ENCODE measurements around the gene NDUFA8.

The NDUFA8 gene

DNA sequence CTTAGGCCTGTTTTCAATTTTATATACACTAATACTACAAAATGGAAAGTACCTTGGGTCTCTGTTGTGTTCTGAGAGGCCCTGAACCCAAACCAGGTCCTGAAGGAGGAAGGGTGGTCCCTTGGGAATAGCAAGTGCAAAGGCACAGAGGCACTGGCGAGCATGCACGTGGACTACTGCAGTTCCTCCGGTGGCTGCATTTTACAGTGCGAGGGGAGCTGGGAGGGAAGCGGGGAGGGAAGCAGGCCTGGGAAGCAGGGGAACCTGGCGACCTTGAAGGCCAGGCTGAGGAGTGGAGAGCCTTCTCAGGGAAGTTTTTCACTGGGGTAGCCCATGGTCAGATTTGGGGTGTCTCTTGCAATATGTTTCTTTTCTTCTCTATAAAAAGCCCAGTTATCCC is 34.1 kb upstream of the NDUFA8 start:
- no peak for DNase-seq (ENCODE audit: low spot score)
- in situ Hi-C loops (cut with MboI; ENCODE audit: low pct_unique_long_range_greater_than_20kb, low sequenced_read_pairs, unreplicated experiment): no loop called here
- TF ChIP-seq, protein P1, sequence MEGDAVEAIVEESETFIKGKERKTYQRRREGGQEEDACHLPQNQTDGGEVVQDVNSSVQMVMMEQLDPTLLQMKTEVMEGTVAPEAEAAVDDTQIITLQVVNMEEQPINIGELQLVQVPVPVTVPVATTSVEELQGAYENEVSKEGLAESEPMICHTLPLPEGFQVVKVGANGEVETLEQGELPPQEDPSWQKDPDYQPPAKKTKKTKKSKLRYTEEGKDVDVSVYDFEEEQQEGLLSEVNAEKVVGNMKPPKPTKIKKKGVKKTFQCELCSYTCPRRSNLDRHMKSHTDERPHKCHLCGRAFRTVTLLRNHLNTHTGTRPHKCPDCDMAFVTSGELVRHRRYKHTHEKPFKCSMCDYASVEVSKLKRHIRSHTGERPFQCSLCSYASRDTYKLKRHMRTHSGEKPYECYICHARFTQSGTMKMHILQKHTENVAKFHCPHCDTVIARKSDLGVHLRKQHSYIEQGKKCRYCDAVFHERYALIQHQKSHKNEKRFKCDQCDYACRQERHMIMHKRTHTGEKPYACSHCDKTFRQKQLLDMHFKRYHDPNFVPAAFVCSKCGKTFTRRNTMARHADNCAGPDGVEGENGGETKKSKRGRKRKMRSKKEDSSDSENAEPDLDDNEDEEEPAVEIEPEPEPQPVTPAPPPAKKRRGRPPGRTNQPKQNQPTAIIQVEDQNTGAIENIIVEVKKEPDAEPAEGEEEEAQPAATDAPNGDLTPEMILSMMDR (IDR thresholded peaks at IDR 0.05; ENCODE audit: extremely low read depth, insufficient read depth, missing control alignments): no peak

GRCh38 chr9:122192914-122193525 is 33.4 kb upstream of the NDUFA8 start:
- TF ChIP-seq, protein P1 (IDR thresholded peaks at IDR 0.05; ENCODE audit: extremely low read depth, insufficient read depth, missing control alignments): no peak
- in situ Hi-C loops (cut with MboI; ENCODE audit: low pct_unique_long_range_greater_than_20kb, low sequenced_read_pairs, unreplicated experiment): no loop called here
- DNase-seq (ENCODE audit: low spot score): no peak

DNA sequence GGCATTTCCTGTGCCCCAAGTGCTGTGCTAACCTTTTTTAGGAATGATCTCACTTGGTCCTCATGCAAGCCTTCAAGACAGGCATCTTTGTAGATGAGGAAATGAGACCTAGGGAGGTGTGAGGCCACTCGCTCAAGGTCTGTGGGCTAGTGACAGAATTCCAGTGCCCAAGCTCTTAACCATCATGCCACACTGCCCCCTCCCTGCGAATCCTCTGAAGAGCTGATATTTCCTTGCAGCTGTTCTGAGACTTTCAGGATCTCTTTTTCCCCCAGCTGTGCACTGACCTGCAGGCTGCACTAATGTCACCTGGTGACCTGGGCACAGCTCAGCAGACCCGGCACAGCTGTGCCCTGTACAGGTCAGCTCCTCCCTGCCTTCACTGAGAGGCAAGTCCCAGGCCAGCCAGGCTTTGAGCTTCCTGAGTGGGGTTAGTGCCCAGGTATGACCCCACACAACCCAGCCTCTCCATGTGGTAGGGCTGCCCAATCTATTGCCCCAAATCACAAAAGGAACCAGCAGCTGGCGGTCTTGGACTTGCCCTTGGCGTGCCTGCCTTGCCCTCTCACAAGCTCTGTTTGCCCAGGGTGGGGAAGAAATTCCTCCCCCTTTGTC is 32.8 kb upstream of the NDUFA8 start:
- DNase-seq (ENCODE audit: low spot score): no peak
- in situ Hi-C loops (cut with MboI; ENCODE audit: low pct_unique_long_range_greater_than_20kb, low sequenced_read_pairs, unreplicated experiment): no loop called here
- TF ChIP-seq, protein P1 (IDR thresholded peaks at IDR 0.05; ENCODE audit: extremely low read depth, insufficient read depth, missing control alignments): no peak

GRCh38 chr9:122191584-122191983 is 32.0 kb upstream of the NDUFA8 start:
- TF ChIP-seq, protein P1 (IDR thresholded peaks at IDR 0.05; ENCODE audit: extremely low read depth, insufficient read depth, missing control alignments): no peak
- DNase-seq (ENCODE audit: low spot score): no peak
- in situ Hi-C loops (cut with MboI; ENCODE audit: low pct_unique_long_range_greater_than_20kb, low sequenced_read_pairs, unreplicated experiment): no loop called here

- TF ChIP-seq, protein P1 (IDR thresholded peaks at IDR 0.05; ENCODE audit: extremely low read depth, insufficient read depth, missing control alignments): no peak
- no peak for DNase-seq (ENCODE audit: low spot score)
- in situ Hi-C loops (cut with MboI; ENCODE audit: low pct_unique_long_range_greater_than_20kb, low sequenced_read_pairs, unreplicated experiment): no loop called here
Measured at GRCh38 chr9:122190597-122191381, 31.2 kb upstream of the NDUFA8 start.

- in situ Hi-C loops (cut with MboI; ENCODE audit: low pct_unique_long_range_greater_than_20kb, low sequenced_read_pairs, unreplicated experiment): no loop called here
- TF ChIP-seq, protein P1 (IDR thresholded peaks at IDR 0.05; ENCODE audit: extremely low read depth, insufficient read depth, missing control alignments): no peak
- no peak for DNase-seq (ENCODE audit: low spot score)
Measured at GRCh38 chr9:122188369-122188768, 28.8 kb upstream of the NDUFA8 start.

All from GM13977 (cell line).